Activated CD4-positive, alpha-beta T cell treated with anti-CD3 and anti-CD28 coated beads, Interleukin-2, amount 50 U/mL, for 48 hours (primary cell): ENCODE measurements around the gene PLD6.

Experiments used
- DNase-seq, 2 experiments: peaks; one replicate each; pipeline ENCODE4 v3.0.0-alpha.2; 2020

PLD6 gene

GRCh38 chr17:17153071-17153470 is 53.1 kb downstream of the PLD6 start:
- DNase-seq: no peak

- no peak for DNase-seq
Observed at GRCh38 chr17:17152385-17152784, 53.7 kb downstream of the PLD6 start.

- DNase-seq: peak; percentile 51 to 59
Observed at GRCh38 chr17:17151962-17152361, 54.2 kb downstream of the PLD6 start.

GRCh38 chr17:17151541-17151940 is 54.6 kb downstream of the PLD6 start:
- no peak for DNase-seq

- peak; percentile 36 to 51 for DNase-seq
Observed at GRCh38 chr17:17151055-17151454, 55.1 kb downstream of the PLD6 start.
